Thoracic aorta endothelial cell (primary cell): ENCODE results near the gene FAM89B. TPM values are rescaled to one million over a fixed set of nuclear protein-coding genes. Genes with fewer than 3 reads are reported as not detected.

ENCODE experiments used
- small RNA-seq: library from RNA; depleted of rRNA; stranded (forward); fragments of <200 nt; gene quantifications from one replicate; pipeline ENCODE3, GENCODE V24; 2012
- total RNA-seq: library from RNA; depleted of rRNA; stranded (reverse); fragments of >200 nt; gene quantifications from 2 replicates; pipeline ENCODE4 v1.2.3, GENCODE V29; 2012

FAM89B gene
- 12.6 and 15.7 TPM in 2 replicates for total RNA-seq

GRCh38 chr11:65572356-65573051 lies at the start of gene FAM89B:
Gene FAM89B (plus strand): TSS chr11:65572538. CDS start chr11:65572670, 132 bp downstream.

GRCh38 chr11:65524741-65525545 lies 47.4 kb upstream of the FAM89B start, which contains the start of gene SCYL1:
Gene SCYL1 (plus strand): TSS chr11:65525083. CDS start chr11:65525154, 71 bp downstream.

GRCh38 chr11:65558002-65558929 lies 14.1 kb upstream of the FAM89B start, which contains the start of gene LTBP3:
Gene LTBP3 (minus strand): TSS chr11:65558359. CDS start chr11:65557959, 400 bp downstream.

GRCh38 chr11:65569973-65570918 lies 2.1 kb upstream of the FAM89B start, which contains the start of gene ZNRD2:
Gene ZNRD2 (plus strand): TSS chr11:65570477. CDS start chr11:65570492, 15 bp downstream.

GRCh38 chr11:65575568-65576231 lies 3.4 kb downstream of the FAM89B start, which contains the start of gene EHBP1L1:
Gene EHBP1L1 (plus strand): TSS chr11:65576053. CDS start chr11:65576303, 250 bp downstream.

GRCh38 chr11:65595543-65596281 lies 23.4 kb downstream of the FAM89B start, which contains the start of gene KCNK7:
Gene KCNK7 (minus strand): TSS chr11:65595800. CDS start chr11:65595772, 28 bp downstream.

GRCh38 chr11:65615229-65615949 lies 43.1 kb downstream of the FAM89B start, which contains the start of gene PCNX3:
Gene PCNX3 (plus strand): TSS chr11:65615776. CDS start chr11:65616312, 536 bp downstream.

Small RNA genes within 50 kb of the gene (small RNA-seq; reads per million reads assigned to genes)
- not detected for gene AP001362.1

Other genes with a start within 250 kb of the FAM89B start
- 45.1 and 49.1 TPM in 2 replicates for gene DPF2, start 238.7 kb upstream of the FAM89B start, total RNA-seq
- gene TIGD3, start 217.8 kb upstream of the FAM89B start, total RNA-seq = 0.13 and 0.14 TPM in 2 replicates
- 1.6 and 2.1 TPM in 2 replicates for gene SLC25A45, start 189.9 kb upstream of the FAM89B start, total RNA-seq
- 75.7 and 81.5 TPM in 2 replicates for gene FRMD8, start 185.9 kb upstream of the FAM89B start, total RNA-seq
- 374 and 513 TPM in 2 replicates for gene NEAT1, start 149.7 kb upstream of the FAM89B start, total RNA-seq
- gene MALAT1, start 73.5 kb upstream of the FAM89B start, total RNA-seq = 8,473 and 10,964 TPM in 2 replicates
- gene SCYL1, start 47.5 kb upstream of the FAM89B start, total RNA-seq = 62.0 and 67.9 TPM in 2 replicates
- 20.5 and 26.1 TPM in 2 replicates for gene LTBP3, start 14.2 kb upstream of the FAM89B start, total RNA-seq
- gene ZNRD2, start 2.1 kb upstream of the FAM89B start, total RNA-seq = 45.3 and 55.4 TPM in 2 replicates
- gene EHBP1L1, start 3.5 kb downstream of the FAM89B start, total RNA-seq = 21.0 and 27.2 TPM in 2 replicates
- gene KCNK7, start 23.3 kb downstream of the FAM89B start, total RNA-seq = 0.14 and 0.40 TPM in 2 replicates
- gene MAP3K11, start 41.7 kb downstream of the FAM89B start, total RNA-seq = 92.1 and 93.2 TPM in 2 replicates
- gene PCNX3, start 43.2 kb downstream of the FAM89B start, total RNA-seq = 30.6 and 37.7 TPM in 2 replicates
- 36.4 and 56.9 TPM in 2 replicates for gene SIPA1, start 65.6 kb downstream of the FAM89B start, total RNA-seq
- 48.1 and 53.8 TPM in 2 replicates for gene RELA, start 90.4 kb downstream of the FAM89B start, total RNA-seq
- 28.1 and 31.3 TPM in 2 replicates for gene KAT5, start 139.7 kb downstream of the FAM89B start, total RNA-seq
- 46.4 and 60.7 TPM in 2 replicates for gene RNASEH2C, start 148.3 kb downstream of the FAM89B start, total RNA-seq
- 12.8 and 17.4 TPM in 2 replicates for gene AP5B1, start 208.4 kb downstream of the FAM89B start, total RNA-seq
- gene OVOL1, start 214.5 kb downstream of the FAM89B start, total RNA-seq = not detected in 2 replicates